Astrocyte of the spinal cord (primary cell): ENCODE results near the gene FLNC.

Experiments
- DNase-seq: peaks from one replicate; pipeline ENCODE4 v3.0.0; 2011; ENCODE audit warnings: low read depth, low spot score
- H3K4me3 ChIP-seq: 2 replicates; pipeline ENCODE4 v1.5.1; 2011; ENCODE audit warnings: low read depth, mild to moderate bottlenecking, low read length, moderate library complexity
- in situ Hi-C: cut with HindIII; loops from 2 replicates; pipeline ENCODE4 v1.10.0; 2017; ENCODE audit warnings: low sequenced_read_pairs
- TF ChIP-seq, protein P1 (sequence below): IDR thresholded peaks from 2 replicates; pipeline ENCODE4 v1.5.1; 2012; ENCODE audit warnings: low read depth, mild to moderate bottlenecking, low read length, inconsistent platforms

Gene FLNC

DNA sequence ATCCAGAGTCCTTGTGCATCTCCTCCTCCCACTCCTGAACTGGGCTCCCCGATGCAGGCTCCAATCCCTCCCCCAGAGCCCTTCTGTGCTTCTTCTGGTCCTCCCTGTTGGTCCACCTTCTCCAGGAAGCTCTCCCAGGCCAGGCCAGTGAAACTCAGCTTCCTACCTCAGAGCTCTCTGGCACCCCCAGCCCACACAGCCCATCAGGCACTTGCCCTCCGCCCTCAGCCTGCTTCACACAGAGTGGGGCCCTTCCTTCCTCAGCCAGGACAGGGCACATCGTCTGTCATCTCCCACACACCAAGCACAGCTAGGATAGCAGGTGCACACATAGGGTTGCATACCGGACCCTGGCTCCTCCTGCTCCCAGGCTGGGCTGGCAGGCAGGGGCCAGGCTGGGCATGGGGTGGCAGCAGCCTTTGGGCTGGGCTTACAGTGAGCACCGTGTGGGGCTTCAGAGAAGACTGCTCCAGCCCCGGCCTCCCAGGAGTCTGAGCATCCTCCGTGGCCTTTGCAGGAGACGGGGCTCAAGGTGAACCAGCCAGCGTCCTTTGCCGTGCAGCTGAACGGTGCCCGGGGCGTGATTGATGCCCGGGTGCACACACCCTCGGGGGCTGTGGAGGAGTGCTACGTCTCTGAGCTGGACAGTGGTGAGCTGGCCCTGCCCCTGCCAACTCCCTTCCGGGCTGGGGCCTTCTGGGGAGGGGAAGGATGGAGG, 26.0 kb downstream of the FLNC start:
- no peak overlapping the region for H3K4me3 ChIP-seq
- TF ChIP-seq, protein P1, sequence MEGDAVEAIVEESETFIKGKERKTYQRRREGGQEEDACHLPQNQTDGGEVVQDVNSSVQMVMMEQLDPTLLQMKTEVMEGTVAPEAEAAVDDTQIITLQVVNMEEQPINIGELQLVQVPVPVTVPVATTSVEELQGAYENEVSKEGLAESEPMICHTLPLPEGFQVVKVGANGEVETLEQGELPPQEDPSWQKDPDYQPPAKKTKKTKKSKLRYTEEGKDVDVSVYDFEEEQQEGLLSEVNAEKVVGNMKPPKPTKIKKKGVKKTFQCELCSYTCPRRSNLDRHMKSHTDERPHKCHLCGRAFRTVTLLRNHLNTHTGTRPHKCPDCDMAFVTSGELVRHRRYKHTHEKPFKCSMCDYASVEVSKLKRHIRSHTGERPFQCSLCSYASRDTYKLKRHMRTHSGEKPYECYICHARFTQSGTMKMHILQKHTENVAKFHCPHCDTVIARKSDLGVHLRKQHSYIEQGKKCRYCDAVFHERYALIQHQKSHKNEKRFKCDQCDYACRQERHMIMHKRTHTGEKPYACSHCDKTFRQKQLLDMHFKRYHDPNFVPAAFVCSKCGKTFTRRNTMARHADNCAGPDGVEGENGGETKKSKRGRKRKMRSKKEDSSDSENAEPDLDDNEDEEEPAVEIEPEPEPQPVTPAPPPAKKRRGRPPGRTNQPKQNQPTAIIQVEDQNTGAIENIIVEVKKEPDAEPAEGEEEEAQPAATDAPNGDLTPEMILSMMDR, result no peak
- in situ Hi-C loops, result no loop called here
- no peak for DNase-seq

- TF ChIP-seq, protein P1, result no peak
- no peak overlapping the region for H3K4me3 ChIP-seq
- in situ Hi-C loops, result no loop called here
- no peak for DNase-seq
Observed at GRCh38 chr7:128858380-128859231, 28.4 kb downstream of the FLNC start.

GRCh38 chr7:128859232-128860157, 29.3 kb downstream of the FLNC start:
- TF ChIP-seq, protein P1, result no peak
- no peak overlapping the region for H3K4me3 ChIP-seq
- in situ Hi-C loops, result no loop called here
- DNase-seq, result peak; percentile 34

DNA sequence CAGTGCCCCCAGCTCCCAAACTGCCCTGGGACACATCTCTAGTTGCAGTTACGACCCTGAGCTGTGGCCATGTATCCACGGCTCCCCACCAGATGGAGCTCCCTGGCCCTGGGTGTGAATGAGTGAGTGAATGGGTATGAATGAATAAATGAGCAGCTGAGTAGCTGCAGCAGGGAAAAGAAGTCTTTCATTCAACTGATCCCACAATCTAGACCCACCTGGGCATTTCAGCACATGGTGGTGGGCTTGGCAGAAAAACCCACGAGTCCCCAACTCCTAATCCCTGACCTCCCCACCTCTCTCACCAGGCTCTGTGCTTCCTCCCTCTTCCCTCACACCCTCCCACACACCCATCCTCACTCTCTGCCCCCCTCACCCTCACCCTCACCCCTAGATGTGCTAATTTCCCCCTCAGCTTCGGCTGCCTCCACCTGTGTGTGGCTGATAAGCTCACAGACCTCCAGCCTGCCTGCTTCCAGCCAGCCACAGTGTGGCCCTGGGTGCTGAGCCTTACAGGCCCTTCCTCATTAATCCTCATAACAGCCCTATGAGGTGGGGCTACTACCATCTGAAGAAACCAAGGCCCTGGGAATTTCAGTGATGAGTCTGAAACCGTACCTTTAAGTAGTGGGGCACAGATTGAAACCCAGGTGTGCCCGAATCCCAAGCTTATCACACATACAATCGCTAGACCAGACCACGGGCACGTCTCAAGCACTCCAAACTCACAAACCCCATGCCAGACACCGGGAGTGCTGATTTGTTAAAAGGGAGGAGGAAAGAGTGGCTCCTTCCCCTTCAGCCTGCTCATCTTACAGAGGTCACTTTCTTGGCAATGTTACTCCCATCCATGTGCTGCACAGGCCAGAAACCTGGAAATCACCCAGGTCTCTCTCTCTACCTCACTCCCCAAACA, 30.2 kb downstream of the FLNC start:
- DNase-seq, result peak; percentile 50

DNA sequence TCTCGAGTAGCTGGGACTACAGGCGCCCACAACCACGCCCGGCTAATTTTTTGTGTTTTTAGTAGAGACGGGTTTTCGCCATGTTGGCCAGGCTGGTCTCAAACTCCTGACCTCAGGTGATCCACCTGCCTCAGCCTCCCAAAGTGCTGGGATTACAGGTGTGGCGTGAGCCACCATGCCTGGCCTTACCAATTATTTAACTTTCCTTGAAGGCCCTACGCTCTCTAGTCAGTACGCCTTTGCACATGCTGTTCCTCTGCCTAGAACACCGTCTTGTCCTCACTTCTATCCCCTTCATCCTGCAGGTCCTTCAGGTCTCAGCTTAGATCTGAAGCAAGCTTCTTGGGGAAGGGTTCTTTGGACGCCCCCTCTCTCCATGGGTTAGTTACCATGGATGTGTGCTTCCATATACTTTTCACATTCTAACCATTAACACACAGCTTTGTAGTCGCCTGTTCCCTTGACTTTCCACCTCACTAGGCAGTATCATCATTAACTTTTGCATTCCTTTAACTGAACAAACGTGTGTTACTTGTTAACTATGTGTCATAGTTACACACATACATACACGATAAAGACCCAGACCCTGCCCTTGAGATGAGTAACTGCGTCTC, 31.9 kb downstream of the FLNC start:
- no peak for DNase-seq
- TF ChIP-seq, protein P1, result no peak
- peak overlapping the region; percentile 72 for H3K4me3 ChIP-seq
- in situ Hi-C loops, result no loop called here

More for the DNA sequence above, 30.2 kb downstream of the FLNC start:
- H3K4me3 ChIP-seq, result no peak overlapping the region
- TF ChIP-seq, protein P1, result peak; percentile 42
- in situ Hi-C loops, result no loop called here
